RPMI7951 (cell line): Measurements from ENCODE around the gene CCDC91. TPM values are rescaled to one million over a fixed set of nuclear protein-coding genes. Genes with fewer than 3 reads are reported as not detected.
"Not testable (repeated sequence)": the region's sequence is repeated elsewhere in the genome, so short reads cannot be mapped to it uniquely, and the experiment has no call there.

Source experiments
- DNase-seq: peaks from one replicate; pipeline ENCODE4 v3.0.0-alpha.2; 2012; ENCODE audit warnings: low read depth
- total RNA-seq: library from RNA; depleted of rRNA; stranded (reverse); fragments of >200 nt; shearing (Covaris generic); gene quantifications from 2 replicates; pipeline ENCODE4 v1.2.3, GENCODE V29; 2014

Gene CCDC91
- total RNA-seq, 1 experiment from 2014 or later: 14.3 TPM

DNA sequence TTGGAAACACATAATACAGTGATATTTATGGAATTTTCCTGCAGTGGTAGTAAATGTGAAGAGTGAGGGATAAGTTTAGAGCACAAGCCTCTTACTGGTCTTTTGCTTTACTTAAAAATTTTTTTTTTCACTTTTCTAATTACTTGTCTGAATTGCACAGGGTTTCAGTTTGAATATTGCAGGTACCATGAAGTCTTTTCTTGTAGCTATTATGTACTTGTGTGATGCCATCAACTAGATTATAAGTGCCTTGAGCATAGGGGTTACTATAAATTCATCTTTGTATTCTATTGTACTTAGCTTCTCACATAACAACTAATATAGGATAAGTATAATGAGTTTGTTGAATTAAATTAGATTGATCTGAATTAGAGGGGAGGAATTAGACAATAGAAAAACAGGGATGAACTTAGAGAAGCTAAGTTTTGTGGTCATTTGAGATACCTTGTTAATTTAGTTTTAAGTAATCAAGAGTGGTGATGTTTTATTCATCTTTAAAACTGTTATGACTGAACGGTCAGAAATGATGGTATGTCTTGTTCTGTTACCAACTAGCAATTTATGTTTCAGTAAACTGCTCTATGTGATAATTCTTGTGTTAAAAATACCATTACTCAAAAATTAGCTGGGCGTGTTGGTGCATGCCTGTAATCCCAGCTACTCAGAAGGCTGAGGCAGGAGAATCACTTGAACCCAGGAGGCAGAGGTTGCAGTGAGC is 42.1 kb downstream of the CCDC91 start:
- DNase-seq: no peak

DNA sequence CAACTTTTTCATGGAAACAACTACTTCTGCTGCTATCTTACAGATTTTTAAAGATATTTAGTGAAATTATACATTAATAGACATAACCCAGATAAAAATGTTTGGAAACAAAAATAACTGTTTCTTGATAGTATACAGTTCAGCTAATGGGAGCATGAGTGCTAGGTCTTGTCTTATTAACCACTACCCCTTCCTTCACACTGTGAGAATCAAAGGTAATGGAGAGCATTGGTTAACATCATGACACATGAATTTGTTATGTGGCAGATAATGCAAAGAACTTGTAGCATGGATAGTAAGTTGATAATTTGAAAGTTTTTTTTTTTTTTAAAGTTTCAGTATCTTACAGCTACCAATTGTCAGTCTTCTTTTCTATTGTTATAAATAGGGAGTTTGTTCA is 44.2 kb downstream of the CCDC91 start:
- no peak for DNase-seq

DNA sequence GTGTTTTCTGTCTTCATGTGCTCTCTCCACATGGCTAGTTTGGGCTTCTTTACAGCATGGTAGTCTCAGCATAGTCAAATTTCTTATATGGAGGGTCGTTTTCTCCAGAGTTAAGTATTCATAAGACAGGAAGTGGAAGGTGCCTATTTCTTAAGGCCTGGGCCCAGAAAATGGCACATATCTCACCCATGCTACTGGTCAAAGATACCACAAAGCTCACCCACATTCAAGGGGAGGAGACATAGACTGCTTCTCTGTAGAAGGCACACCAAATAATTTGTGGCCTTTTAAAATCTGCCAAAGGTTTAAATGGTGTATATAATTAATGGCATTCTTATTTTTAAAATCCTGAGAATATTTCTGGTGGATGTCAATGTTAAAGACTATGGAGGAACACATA is 44.8 kb downstream of the CCDC91 start:
- DNase-seq: no peak

DNA sequence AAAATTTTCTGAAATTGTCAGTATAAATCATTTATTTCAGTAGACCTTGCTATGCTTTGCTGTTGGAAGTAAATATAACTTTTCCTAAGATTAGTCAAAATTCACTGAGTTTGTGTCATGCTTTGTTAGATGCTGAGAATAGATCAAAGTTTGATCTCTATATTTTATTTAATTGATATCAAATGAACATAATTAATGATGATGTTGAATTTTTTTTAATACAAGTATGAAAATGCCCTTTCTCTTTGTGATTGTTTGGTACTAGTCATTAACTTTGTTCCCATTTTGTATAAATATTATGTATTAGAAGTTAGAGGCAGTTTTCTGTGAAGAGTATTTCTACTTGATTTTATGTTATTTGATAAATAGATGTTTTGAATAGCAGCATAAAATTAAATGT is 45.7 kb downstream of the CCDC91 start:
- DNase-seq: no peak

DNA sequence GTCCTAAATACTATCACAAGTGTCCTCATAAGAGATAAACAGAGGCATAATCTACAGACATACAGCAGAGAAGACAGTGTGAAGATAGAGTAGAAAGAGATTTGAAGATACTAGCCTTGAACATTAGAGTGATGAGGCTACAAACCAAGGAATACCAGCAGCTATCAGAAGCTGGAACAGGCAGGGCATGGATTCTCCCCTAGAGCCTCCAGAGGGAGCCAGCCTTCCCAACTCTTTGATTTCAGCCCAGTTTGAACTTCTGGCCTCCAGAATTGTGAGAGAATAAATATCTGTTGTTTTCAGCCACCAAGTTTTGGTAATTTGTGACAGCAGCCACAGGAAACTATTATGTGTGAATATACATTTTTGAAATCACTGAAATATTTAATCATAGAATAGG is 47.2 kb downstream of the CCDC91 start:
- peak; percentile 7 for DNase-seq

DNA sequence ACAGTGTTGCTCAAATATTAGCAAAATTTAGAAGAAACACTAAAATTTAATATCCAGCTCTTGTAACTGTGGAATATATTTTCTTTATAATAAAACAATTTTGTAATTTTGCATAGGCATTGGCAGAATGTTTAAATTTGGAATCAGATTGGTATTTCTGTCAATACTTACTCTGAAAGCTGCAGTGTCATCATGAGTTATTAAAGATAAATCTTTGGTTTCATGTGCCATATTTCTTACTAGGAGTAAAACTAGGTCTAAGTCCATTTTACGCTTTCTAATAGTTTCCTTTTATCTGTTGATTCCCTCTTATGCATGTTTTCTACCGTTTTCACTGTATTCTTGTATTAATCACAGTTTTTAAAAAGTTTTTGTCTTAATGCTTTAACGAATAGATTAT is 49.7 kb downstream of the CCDC91 start:
- DNase-seq: no peak

DNA sequence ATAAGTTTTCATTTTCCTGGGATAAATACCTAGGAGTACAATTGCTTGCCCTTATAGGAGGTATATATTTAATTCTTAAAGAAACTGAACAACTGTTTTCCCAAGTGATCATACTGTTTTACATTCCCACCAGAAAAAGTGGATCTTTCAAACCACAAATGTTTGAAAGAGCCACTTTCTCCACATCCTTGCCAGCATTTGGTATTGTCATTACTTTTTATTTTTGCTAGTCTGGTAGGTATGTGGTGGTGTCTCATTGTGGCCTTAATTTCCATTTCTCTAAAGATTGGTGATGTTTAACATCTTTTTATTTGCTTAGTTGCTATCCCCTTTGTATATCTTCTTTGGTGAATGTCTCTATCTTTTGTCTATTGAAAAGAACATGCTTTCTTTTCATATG is 50.6 kb downstream of the CCDC91 start:
- DNase-seq: no peak

DNA sequence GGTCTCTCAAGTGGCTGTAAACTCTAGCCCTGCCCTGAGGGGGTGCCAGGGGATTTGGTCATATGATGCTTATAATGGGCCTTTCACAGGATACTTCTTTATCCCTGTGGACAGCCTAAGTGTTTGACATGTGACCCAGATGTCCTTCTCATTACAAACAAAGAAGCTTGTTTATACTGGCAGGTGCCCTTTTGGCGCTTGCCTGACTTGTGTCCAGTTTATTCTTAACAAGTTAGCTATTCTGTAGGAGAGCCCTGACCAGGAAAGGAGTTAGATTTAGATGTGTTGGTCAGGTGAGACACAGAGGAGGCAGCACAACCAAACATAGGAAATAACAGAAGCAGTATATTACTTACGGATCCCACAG is 51.9 kb downstream of the CCDC91 start:
- DNase-seq: no peak

DNA sequence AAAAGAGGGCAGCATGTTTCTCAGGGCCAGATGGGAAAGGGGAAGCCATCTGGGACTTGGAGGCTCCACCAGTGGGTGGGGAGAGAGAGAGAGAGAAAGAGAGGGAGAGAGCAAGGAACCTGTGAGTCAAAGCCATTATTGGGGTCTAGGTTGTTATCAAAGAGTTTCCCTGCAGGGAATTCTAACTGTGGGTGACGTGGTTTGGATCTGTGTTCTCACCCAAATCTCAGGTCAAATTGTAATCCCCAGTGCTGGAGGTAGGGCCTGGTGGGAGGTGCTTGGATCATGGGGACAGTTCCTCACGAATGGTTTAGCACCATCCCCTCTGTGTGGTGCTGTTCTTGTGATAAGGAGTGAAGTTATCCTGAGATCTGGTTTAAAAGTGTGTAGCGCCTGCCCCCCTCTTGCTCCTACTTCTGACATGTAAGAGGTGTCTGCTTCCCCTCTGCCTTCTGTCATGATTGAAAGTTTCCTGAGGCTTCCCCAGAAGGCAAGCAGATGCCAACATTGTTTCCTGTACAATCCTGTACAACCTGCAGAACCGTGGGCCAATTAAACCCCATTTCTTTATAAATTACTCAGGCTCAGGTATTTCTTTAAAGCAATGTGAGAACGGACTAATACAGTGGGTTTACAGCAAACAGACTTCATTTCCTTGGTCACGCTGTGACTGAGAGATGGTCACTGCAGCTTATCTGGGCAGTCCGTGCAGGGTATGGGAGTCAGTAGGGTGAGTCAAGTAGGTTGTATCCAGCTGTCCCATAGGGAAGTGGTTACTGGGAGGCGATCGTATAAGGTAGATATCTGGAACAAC is 52.4 kb downstream of the CCDC91 start:
- no peak for DNase-seq

DNA sequence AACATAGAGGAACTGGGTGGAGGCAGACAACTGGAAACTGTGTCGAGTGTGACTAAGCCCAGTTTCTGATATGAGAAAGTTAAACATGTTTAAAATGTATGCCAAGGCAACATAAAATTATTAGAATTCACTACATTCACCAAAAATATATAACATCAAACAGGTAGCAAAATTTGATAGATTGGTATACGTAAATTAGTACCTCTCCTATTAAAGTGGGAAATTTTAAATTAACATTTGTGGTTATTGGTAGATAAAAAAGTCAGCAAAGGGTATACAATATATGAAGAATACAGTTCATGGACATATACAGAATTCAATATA is 53.0 kb downstream of the CCDC91 start:
- DNase-seq: no peak

DNA sequence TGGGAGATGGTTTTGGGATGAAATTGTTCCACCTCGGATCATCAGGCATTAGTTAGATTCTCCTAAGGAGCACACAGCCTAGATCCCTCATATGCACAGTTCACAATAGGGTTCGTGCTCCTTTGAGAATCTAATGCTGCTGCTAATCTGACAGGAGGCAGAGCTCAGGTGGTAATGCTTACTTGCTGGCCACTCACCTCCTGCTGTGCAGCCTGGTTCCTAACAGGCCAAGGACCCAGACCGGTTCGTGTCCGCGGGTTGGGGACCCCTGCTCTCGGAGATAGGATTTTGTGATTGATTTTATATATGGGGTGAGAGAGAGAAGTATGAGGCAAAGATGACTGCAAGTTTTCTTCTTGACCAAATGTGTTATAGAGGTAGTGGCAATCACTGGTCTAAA is 57.5 kb downstream of the CCDC91 start:
- DNase-seq: no peak

DNA sequence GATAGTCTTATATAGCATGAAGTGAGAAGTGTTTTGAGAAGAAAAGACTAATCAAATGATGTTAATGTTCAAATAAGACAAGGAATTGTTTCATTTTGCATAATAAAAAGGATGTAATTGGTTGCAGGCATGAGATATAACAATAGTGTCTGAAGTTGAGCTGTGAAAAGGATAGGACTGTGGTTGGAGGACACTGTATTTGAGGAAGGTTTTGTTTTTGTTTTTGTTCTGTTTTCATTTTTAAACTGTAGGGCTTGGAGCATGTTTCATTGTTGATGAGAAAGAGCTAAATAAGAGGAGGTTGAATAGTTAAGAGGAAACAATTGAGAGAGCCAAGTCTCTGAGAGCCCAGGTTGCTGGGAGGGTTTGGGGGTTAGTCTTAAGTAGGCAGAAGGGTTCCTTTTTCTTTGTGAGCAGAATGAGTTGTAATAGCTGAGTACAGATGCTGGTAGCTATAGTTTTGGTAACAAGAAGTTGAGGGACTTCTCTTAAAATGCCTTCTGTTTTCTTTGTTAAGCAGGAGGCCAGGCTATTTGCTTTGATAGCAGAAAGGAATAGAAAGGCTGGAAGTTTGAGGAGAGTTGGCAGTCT is 58.4 kb downstream of the CCDC91 start:
- no peak for DNase-seq

DNA sequence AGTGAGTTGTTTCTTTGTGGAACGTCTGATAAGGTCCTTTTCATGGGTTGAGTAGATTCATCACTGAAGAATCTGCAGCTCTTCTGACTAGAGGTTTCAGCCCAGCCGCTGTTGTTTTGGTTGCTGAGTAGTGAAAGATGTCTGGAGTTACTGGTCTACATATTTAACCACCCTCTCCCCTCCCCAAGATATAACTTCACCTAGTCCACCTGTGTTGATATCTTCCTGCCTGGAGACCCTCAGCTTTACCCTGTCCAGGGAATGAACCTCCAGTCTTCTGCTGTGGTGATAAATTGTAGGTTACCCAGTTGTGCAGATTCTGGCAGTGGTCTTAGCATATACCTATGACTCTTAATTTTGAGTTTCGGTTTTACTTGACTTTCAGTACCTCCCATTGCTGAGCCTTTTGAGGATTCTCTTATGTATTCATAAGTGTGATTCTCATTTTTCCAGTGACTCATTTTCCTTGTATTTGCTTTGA is 62.9 kb downstream of the CCDC91 start:
- DNase-seq: peak; percentile 27

DNA sequence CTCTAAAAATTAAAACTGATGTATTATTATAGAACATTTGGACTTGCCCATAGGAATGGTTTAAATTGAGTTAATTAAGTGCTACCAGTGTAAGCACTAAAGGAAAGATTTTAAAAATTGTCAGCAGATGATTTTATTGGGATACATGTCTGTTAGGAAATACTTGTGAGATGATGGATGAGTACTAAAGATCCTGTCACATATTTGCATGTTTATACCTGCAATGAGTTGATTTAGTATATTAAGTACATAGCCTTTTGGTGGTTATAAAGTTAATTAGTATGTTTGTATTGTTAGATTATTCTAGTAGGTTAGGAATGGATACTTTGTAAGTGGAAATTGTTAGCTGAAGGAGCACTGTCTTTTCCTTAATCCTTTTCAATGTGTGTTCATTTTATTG is 67.2 kb downstream of the CCDC91 start:
- no peak for DNase-seq

DNA sequence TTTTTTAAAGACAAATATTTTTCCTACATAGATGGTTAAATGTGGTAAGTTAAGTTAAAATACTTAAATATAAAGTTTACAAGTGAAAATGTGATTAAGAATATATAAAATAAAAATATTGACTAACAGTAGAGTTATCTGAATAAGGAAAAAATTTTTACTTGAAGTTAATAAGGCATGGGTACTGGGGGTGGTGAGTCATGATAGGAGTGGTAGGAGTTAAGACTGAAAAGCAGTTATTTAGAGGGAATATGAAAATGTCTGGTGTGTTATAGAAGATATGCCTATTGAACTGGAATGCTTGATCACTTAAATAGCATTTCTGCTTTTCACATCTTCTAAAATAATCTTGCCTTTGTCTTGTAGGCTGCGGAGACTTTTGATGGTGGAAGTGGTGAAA is 68.7 kb downstream of the CCDC91 start:
- DNase-seq: no peak

DNA sequence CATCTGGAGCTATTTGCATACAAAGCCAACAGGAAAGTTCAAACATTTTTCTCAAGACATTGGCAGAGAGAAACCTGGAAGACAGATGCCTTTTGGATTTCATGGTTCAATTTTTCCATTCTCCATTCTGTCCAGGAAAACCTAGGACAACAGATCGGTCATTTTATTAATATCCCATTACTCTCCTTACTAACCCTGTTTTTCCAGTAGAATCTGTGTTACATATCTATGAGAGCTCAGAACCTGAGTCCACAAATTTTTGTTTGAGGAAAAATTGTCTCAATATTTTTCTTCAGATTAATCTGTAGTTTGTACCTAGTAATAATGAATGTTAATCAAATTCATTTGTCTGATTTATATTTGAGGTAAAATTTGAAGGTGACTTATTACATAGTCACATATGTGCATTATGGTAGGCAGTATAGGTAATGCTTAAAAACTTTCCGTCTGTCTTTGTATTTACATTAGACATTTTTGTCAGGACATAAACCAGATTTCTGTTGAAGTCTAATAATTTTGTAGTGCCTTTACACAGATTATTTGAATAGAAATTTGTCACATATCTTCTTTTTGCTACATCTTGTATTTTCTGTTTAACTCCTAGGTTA is 75.3 kb downstream of the CCDC91 start:
- DNase-seq: no peak

DNA sequence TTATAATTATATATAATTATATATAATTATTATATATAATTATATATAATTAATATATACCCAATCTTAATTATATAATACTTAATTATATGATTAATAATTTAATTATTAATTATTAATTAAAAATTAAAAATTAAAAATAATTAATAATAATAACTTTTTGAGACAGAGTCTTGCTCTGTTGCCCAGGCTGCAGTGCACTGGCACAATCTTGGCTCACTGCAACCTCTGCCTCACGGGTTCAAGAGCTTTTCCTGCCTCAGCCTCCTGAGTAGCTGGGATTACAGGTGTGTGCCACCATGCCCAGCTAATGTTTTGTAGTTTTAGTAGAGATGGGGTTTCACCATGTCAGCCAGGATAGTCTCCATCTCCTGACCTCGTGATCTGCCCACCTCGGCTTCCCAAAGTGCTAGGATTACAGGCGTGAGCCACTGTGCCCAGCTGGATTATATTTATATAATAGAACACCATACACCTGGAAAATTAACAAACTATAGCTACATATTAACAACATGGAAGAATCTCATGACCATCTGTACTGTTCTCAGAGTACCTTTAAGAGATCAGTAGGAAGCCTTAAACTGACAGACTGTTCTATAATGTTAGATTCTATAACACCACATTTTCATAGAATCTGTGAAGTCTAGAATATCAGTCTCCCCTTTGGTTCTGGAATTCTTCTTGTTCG is 77.8 kb downstream of the CCDC91 start:
- DNase-seq: not testable (repeated sequence)

DNA sequence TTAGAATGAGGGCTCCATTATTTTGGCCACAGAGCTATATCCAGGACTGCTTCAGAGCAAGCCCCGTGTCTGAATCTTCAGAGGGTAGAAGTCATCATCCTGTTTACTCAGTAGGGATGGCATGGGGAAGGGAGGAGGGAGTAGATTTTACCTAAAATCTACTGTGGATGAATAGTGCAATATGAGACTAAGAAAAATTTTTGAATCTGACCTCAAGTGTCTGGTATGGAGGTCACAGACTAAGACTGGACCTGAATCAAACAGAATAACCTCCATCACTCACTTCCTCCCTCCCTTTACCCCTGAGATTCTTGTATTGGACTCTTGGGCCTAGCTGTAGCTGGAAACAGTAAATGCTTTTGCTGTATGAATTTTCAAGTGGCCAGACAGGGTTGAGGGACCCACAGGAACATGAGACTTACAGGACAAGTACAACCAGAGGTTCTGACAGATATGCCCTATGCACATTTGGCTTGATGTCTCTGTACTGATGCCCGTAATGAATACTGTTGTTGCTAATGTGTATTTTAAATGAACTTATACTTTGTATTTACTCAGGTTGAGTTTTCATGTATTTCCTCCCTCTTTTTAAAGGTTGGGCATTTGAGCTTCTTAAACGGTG is 78.5 kb downstream of the CCDC91 start:
- no peak for DNase-seq

DNA sequence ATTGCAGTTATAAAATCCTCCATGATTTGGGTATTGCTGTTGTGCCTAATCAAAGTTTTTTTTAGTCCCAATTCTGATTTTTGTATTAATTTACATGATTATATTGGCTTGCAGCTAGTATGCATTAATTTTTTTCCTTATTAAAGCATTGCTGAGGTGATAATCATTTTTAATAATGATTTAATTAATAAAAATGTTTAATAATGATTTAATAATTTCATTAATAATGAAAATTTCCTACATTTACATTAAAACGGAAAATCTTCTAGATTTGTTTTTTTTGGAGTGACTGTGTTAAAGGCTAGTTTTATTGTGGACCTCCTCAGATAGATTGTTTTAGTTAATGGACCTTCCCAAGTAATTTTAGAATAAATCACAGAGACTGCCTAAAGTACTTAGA is 79.6 kb downstream of the CCDC91 start:
- no peak for DNase-seq

DNA sequence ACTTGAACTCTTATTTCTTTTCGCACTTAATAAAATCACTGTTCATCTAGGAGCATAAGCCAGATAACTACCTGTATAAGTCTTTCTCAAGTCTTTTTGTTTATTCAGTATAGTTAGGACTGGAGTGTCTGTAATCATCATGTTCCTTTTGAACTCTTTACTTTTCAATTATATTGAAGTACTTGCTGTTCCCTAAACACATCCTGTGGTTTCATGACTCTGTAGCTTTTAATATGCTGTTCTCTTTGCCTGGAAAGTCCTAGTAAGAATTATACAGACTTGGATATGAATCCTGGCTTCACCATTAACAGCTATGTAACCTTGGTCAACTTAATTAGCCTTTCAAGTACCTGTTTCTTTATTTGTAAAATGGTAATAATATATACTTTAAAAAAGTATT is 88.2 kb downstream of the CCDC91 start:
- DNase-seq: no peak

DNA sequence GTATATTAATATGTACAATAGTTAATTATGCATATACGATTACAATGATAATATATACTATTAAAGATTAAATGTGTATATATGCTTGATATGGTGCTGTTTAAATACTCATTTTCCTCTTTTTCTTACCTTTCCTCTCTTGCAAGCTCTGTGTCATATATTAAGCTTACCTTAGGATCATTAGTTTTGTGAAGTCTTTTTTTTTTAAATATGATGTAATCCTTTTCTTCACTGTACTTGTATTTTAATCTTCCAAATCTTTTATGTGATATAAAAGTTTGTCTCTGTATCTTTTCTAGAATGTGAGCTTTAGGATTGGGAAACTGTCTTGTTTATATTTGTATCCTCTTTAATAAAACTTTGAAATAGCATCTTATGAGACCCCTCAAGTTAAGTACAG is 88.7 kb downstream of the CCDC91 start:
- no peak for DNase-seq

DNA sequence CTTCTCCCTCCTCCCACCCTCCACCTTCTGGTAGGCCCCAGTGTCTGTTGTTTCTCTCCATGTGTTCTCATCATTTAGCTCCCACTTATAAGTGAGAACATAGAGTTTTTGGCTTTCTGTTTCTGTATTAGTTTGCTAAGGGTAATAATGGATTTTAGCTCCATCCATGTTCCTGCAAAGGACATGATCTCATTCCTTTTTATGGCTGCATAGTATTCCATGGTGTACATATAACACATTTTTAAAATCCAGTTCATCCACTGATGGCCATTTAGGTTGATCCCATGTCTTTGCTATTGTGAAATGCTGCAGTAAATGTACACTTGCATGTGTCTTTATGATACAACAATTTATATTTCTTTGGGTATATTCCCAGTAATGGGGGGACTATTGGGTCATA is 96.1 kb downstream of the CCDC91 start:
- no peak for DNase-seq
